Keratinocyte (primary cell): ENCODE results near the gene RAI1. TPM values are rescaled to one million over a fixed set of nuclear protein-coding genes. Genes with fewer than 3 reads are reported as not detected.
A peak's percentile ranks its signal among the peaks of the same experiment; 100 is the strongest.

Experiments
- DNase-seq: peaks from one replicate; pipeline ENCODE4 v3.0.0-alpha.2; 2011; ENCODE audit warnings: low read depth, missing footprints, low spot score
- FAIRE-seq: peaks from 2 replicates; lab custom pipeline; 2011; peaks lifted over from hg19 to GRCh38; lab: Jason Lieb, UNC
- H2AFZ ChIP-seq: 2 replicates; pipeline ENCODE4 v1.6.0; 2012; ENCODE audit warnings: low read length, control low read depth, inconsistent platforms; ENCODE audit not compliant: control insufficient read depth
- H3K27ac ChIP-seq: 2 replicates; pipeline ENCODE4 v1.5.1; 2011; ENCODE audit warnings: low read length; ENCODE audit not compliant: control insufficient read depth, insufficient read depth
- H3K27me3 ChIP-seq: 3 replicates; pipeline ENCODE4 v1.6.0; 2011; ENCODE audit warnings: low read length; ENCODE audit not compliant: control insufficient read depth, insufficient read depth; ENCODE audit errors: extremely low read depth
- H3K36me3 ChIP-seq, 2 experiments: 2 replicates in 1 of 2; 3 replicates in 1 of 2; pipeline ENCODE4 v1.5.1; 2011; ENCODE audit warnings: low read length in 2 of 2, mild to moderate bottlenecking in 1 of 2; ENCODE audit not compliant: control insufficient read depth in 2 of 2, insufficient read depth in 2 of 2; ENCODE audit errors: extremely low read depth in 1 of 2
- H3K4me1 ChIP-seq: 3 replicates; pipeline ENCODE4 v1.5.1; 2011; ENCODE audit warnings: low read length; ENCODE audit not compliant: control insufficient read depth, insufficient read depth; ENCODE audit errors: extremely low read depth
- H3K4me2 ChIP-seq: 3 replicates; pipeline ENCODE4 v1.6.0; 2011; ENCODE audit warnings: low read depth, low read length; ENCODE audit not compliant: control insufficient read depth, insufficient read depth; ENCODE audit errors: extremely low read depth
- H3K4me3 ChIP-seq, 3 experiments: fragments of 200-600 bp in 1 of 3; sonication (generic) in 1 of 3; 2 replicates in 2 of 3; 3 replicates in 1 of 3; pipeline ENCODE4 v1.5.1; 2011 to 2016; ENCODE audit warnings: low read length in 3 of 3, mild to moderate bottlenecking in 3 of 3, control low read depth in 2 of 3, inconsistent platforms in 1 of 3, low read depth in 1 of 3, mixed read lengths in 1 of 3, mixed run types in 1 of 3, moderate library complexity in 1 of 3; ENCODE audit not compliant: control insufficient read depth in 2 of 3, insufficient read depth in 2 of 3; ENCODE audit errors: extremely low read depth in 1 of 3
- H3K79me2 ChIP-seq: 2 replicates; pipeline ENCODE4 v1.6.0; 2012; ENCODE audit warnings: low read length; ENCODE audit not compliant: control insufficient read depth, insufficient read depth
- H3K9ac ChIP-seq: 3 replicates; pipeline ENCODE4 v1.6.0; 2011; ENCODE audit warnings: low read length; ENCODE audit not compliant: control insufficient read depth, insufficient read depth; ENCODE audit errors: extremely low read depth
- H3K9me1 ChIP-seq: 3 replicates; pipeline ENCODE4 v1.6.0; 2011; ENCODE audit warnings: low read length; ENCODE audit not compliant: control insufficient read depth, insufficient read depth; ENCODE audit errors: extremely low read depth
- H3K9me3 ChIP-seq: 2 replicates; pipeline ENCODE4 v1.5.1; 2012; ENCODE audit warnings: low read depth, low read length; ENCODE audit not compliant: control insufficient read depth
- H4K20me1 ChIP-seq: 3 replicates; pipeline ENCODE4 v1.6.0; 2011; ENCODE audit warnings: low read length; ENCODE audit not compliant: control insufficient read depth, insufficient read depth; ENCODE audit errors: extremely low read depth
- CTCF ChIP-seq, 3 experiments: IDR thresholded peaks in 1 of 3; conservative IDR thresholded peaks in 1 of 3; optimal IDR thresholded peaks in 1 of 3; 2 replicates in 2 of 3; 3 replicates in 1 of 3; pipeline versions ENCODE3 to v1.5.1; 2011; ENCODE audit warnings: low read length in 3 of 3, mild to moderate bottlenecking in 3 of 3, moderate library complexity in 2 of 3, control low read depth in 1 of 3, inconsistent platforms in 1 of 3; ENCODE audit not compliant: insufficient read depth in 2 of 3; ENCODE audit errors: extremely low read depth in 1 of 3
- EZH2 ChIP-seq: IDR thresholded peaks from one replicate; pipeline ENCODE4 v1.6.1; 2012; ENCODE audit warnings: inconsistent platforms, mild to moderate bottlenecking, low read length, moderate library complexity
- dilution Hi-C: fragments of 300-500 bp; cut with MboI; formaldehyde crosslinking; loops from one replicate; pipeline ENCODE4 v1.7.0; 2020; ENCODE audit warnings: low sequenced_read_pairs; ENCODE audit not compliant: extremely low pct_ligation_motif_present
- polyA plus RNA-seq, 5 experiments: library from polyadenylated mRNA; depleted of rRNA in 3 of 5; stranded (reverse) in 3 of 5; stranded (forward) in 1 of 5; unstranded in 1 of 5; fragments of >200 nt; gene quantifications; 1 replicate in 1 of 5; 2 replicates in 3 of 5; 3 replicates in 1 of 5; pipeline versions ENCODE4 v1.2.1 to v1.2.3, GENCODE V29; 2011 to 2012; ENCODE audit warnings: missing spikeins in 2 of 5, low read depth in 1 of 5, low replicate concordance in 1 of 5

RAI1 gene
- polyA plus RNA-seq, 1 donor (not counting 4 experiments of a cell fraction or from before 2014, with no cell fraction given) = 2.6 TPM

- peak in 1 of 3 experiments; percentile 35 for TF ChIP-seq CTCF (optimal IDR thresholded peaks at IDR 0.05 in 1 of 3, IDR thresholded peaks at IDR 0.05 in 1 of 3, conservative IDR thresholded peaks at IDR 0.05 in 1 of 3; ENCODE audit: extremely low read depth in 1 of 3, insufficient read depth in 2 of 3, low read length in 3 of 3)
- TF ChIP-seq EZH2 = no peak
Measured at GRCh38 chr17:17783116-17783824, 102.0 kb downstream of the RAI1 start.

GRCh38 chr17:17783825-17784656 lies 102.8 kb downstream of the RAI1 start:
- Histone ChIP-seq H3K4me3 (peak overlapping the region; percentile 4 to 51 (median 51)), H2AFZ (no peak overlapping the region), H3K9ac (peak overlapping the region; percentile 64), H3K4me2 (peak overlapping the region; percentile 81), H3K27me3 (no peaks in the 10 kb centered on the region), H3K9me1 (no peaks in the 10 kb centered on the region), H3K9me3 (no peaks in the 10 kb centered on the region), H3K79me2 (peaks cover 43% of the 10 kb centered on the region), H3K27ac (peak overlapping the region; percentile 18), H3K36me3 (peaks cover 0 to 2% of the 10 kb centered on the region in 2 experiments), H4K20me1 (peaks cover 13% of the 10 kb centered on the region), H3K4me1 (peaks cover 43% of the 10 kb centered on the region)
- no peak for TF ChIP-seq CTCF (optimal IDR thresholded peaks at IDR 0.05 in 1 of 3, IDR thresholded peaks at IDR 0.05 in 1 of 3, conservative IDR thresholded peaks at IDR 0.05 in 1 of 3; ENCODE audit: extremely low read depth in 1 of 3, insufficient read depth in 2 of 3, low read length in 3 of 3)
- TF ChIP-seq EZH2 = no peak
- dilution Hi-C loops = no loop called here
- no peak for FAIRE-seq
- DNase-seq = no peak

More at GRCh38 chr17:17783116-17783824, 102.0 kb downstream of the RAI1 start:
- Histone ChIP-seq H3K4me3 (peak overlapping the region; percentile 19 to 51 (median 51)), H4K20me1 (peaks cover 13% of the 10 kb centered on the region), H3K9me1 (no peaks in the 10 kb centered on the region), H3K79me2 (peaks cover 41% of the 10 kb centered on the region), H3K27ac (peak overlapping the region; percentile 26), H3K27me3 (no peaks in the 10 kb centered on the region), H3K36me3 (peaks cover 0 to 4% of the 10 kb centered on the region in 2 experiments), H2AFZ (no peak overlapping the region), H3K4me1 (peaks cover 43% of the 10 kb centered on the region), H3K9me3 (no peaks in the 10 kb centered on the region), H3K4me2 (peak overlapping the region; percentile 81), H3K9ac (peak overlapping the region; percentile 64)
- dilution Hi-C loops = no loop called here
- no peak for DNase-seq
- FAIRE-seq = no peak
